Uterus (tissue), 4 donors: ENCODE results near the gene BTBD2. TPM values are rescaled to one million over a fixed set of nuclear protein-coding genes. Genes with fewer than 3 reads are reported as not detected.

Experiments
- DNase-seq, 2 donors: peaks; one replicate each; pipeline ENCODE4 v3.0.0-alpha.2; 2019 to 2020
- H3K27ac ChIP-seq, 2 donors: fragments of 200-600 bp; sonication (generic); 1 replicate in 1 of 2; 2 replicates in 1 of 2; pipeline ENCODE4 v1.5.1; 2016 to 2018
- H3K27me3 ChIP-seq, 2 donors: fragments of 200-600 bp; sonication (generic); one replicate each; pipeline ENCODE4 v1.5.1; 2018 to 2019; ENCODE audit warnings: control low read depth in 1 of 2
- H3K36me3 ChIP-seq, 2 donors: fragments of 200-600 bp; sonication (generic); one replicate each; pipeline ENCODE4 v1.5.1; 2019; ENCODE audit warnings: control low read depth in 1 of 2
- H3K4me1 ChIP-seq, 2 donors: fragments of 200-600 bp; sonication (generic); one replicate each; pipeline ENCODE4 v1.5.1; 2018 to 2019; ENCODE audit warnings: control low read depth in 1 of 2
- H3K4me3 ChIP-seq, 2 donors: fragments of 200-600 bp; sonication (generic); 1 replicate in 1 of 2; 2 replicates in 1 of 2; pipeline ENCODE4 v1.5.1; 2018 to 2019; ENCODE audit warnings: mild to moderate bottlenecking in 1 of 2
- H3K9me3 ChIP-seq, 2 donors: fragments of 200-600 bp; sonication (generic); one replicate each; pipeline ENCODE4 v1.5.1; 2019; ENCODE audit warnings: control low read depth in 1 of 2
- CTCF ChIP-seq, 4 experiments: fragments of 200-600 bp in 2 of 4; fragments of 450-650 bp in 2 of 4; sonication (generic) in 2 of 4; IDR thresholded peaks; one replicate each; pipeline ENCODE4 v1.5.1; 2016 to 2019; ENCODE audit warnings: antibody characterized with exemption in 4 of 4, mild to moderate bottlenecking in 2 of 4, moderate library complexity in 1 of 4
- POLR2A ChIP-seq, 2 donors: fragments of 450-650 bp; IDR thresholded peaks; one replicate each; pipeline ENCODE4 v1.6.1; 2016; ENCODE audit warnings: antibody characterized with exemption in 2 of 2, mild to moderate bottlenecking in 1 of 2, moderate library complexity in 1 of 2
- intact Hi-C: fragments of 100-400 bp; cut with DNase I; formaldehyde crosslinking; loops from one replicate; pipeline ENCODE4 v1.15.1; 2023; ENCODE audit warnings: low total_unique reads
- small RNA-seq: library from RNA; depleted of rRNA; stranded (forward); fragments of <200 nt; gene quantifications from one replicate; pipeline ENCODE3, GENCODE V24; 2016
- total RNA-seq, 4 donors: library from RNA; depleted of rRNA in 3 of 4; stranded (reverse); fragments of >200 nt in 3 of 4; gene quantifications; one replicate each; pipeline versions ENCODE4 v1.1.0 to v1.2.4, GENCODE V29; 2014 to 2023
- donor health status: DM: yes; HTN: yes; CAD: no.

BTBD2 gene
- total RNA-seq, 4 donors from 2014 or later, result 48.2 to 105 (median 61.8) TPM

- no peak overlapping the region for H3K27ac ChIP-seq
- intact Hi-C loops, result no loop called here
- no peaks in the 10 kb centered on the region for H3K9me3 ChIP-seq
- no peaks in the 10 kb centered on the region for H3K27me3 ChIP-seq
- H3K36me3 ChIP-seq, result no peaks in the 10 kb centered on the region
- H3K4me3 ChIP-seq, result no peak overlapping the region
- no peak for TF ChIP-seq CTCF (IDR thresholded peaks at IDR 0.05)
- no peak for TF ChIP-seq POLR2A (IDR thresholded peaks at IDR 0.05)
- no peak for DNase-seq
- H3K4me1 ChIP-seq, result peaks cover 3 to 4% of the 10 kb centered on the region in 2 donors
Measured at GRCh38 chr19:1936916-1937610, 78.5 kb downstream of the BTBD2 start.

- DNase-seq, result no peak
- Histone ChIP-seq H3K36me3 (no peaks in the 10 kb centered on the region), H3K4me3 (no peak overlapping the region), H3K27ac (no peak overlapping the region), H3K9me3 (no peaks in the 10 kb centered on the region), H3K27me3 (no peaks in the 10 kb centered on the region), H3K4me1 (peaks cover 3 to 4% of the 10 kb centered on the region in 2 donors)
- no peak for TF ChIP-seq CTCF (IDR thresholded peaks at IDR 0.05)
- no peak for TF ChIP-seq POLR2A (IDR thresholded peaks at IDR 0.05)
- intact Hi-C loops, result no loop called here
Measured at GRCh38 chr19:1936430-1936829, 79.1 kb downstream of the BTBD2 start.

GRCh38 chr19:1935484-1936208, 79.9 kb downstream of the BTBD2 start:
- TF ChIP-seq CTCF (IDR thresholded peaks at IDR 0.05), result no peak
- no peak for TF ChIP-seq POLR2A (IDR thresholded peaks at IDR 0.05)
- H3K9me3 ChIP-seq, result no peaks in the 10 kb centered on the region
- H3K4me1 ChIP-seq, result peaks cover 3 to 4% of the 10 kb centered on the region in 2 donors
- H3K27me3 ChIP-seq, result no peaks in the 10 kb centered on the region
- no peak for DNase-seq
- no peak overlapping the region for H3K4me3 ChIP-seq
- no peak overlapping the region for H3K27ac ChIP-seq
- H3K36me3 ChIP-seq, result no peaks in the 10 kb centered on the region
- intact Hi-C loops, result no loop called here

Small RNAs within 50 kb of the gene (small RNA-seq; reads per million reads assigned to genes)
- not detected for gene AC007136.1

Other genes starting within 250 kb of the BTBD2 start
- 1 to 10 TPM in 3 of 4 donors, not detected in 1; 1.0 to 3.3 (median 1.7) TPM for gene ATP8B3, start 203.4 kb downstream of the BTBD2 start, total RNA-seq
- gene REXO1, start 167.2 kb downstream of the BTBD2 start, total RNA-seq, result 10 to 100 TPM in 2 of 4 donors, 1 to 10 TPM in 2; 1.5 to 67.4 (median 25.1) TPM
- gene KLF16, start 152.1 kb downstream of the BTBD2 start, total RNA-seq, result 10 to 100 TPM in 1 of 4 donors, 1 to 10 TPM in 1, under 1 TPM in 1, not detected in 1; 0.26 to 17.7 (median 3.9) TPM
- 100 to 1,000 TPM in 1 of 4 donors, 10 to 100 TPM in 3; 33.8 to 142 (median 63.7) TPM for gene ABHD17A, start 130.2 kb downstream of the BTBD2 start, total RNA-seq
- 1 to 10 TPM; 1.0 to 5.5 (median 2.8) TPM for gene ADAT3, start 110.3 kb downstream of the BTBD2 start, total RNA-seq
- 10 to 100 TPM in 3 of 4 donors, 1 to 10 TPM in 1; 9.5 to 68.9 (median 28.0) TPM for gene SCAMP4, start 110.3 kb downstream of the BTBD2 start, total RNA-seq
- gene CSNK1G2, start 74.5 kb downstream of the BTBD2 start, total RNA-seq, result 10 to 100 TPM in 3 of 4 donors, 1 to 10 TPM in 1; 8.2 to 59.4 (median 46.7) TPM
- gene MKNK2, start 35.5 kb upstream of the BTBD2 start, total RNA-seq, result 100 to 1,000 TPM in 2 of 4 donors, 10 to 100 TPM in 2; 34.6 to 155 (median 81.7) TPM
- 10 to 100 TPM; 10.2 to 81.4 (median 20.7) TPM for gene MOB3A, start 80.6 kb upstream of the BTBD2 start, total RNA-seq
- gene IZUMO4, start 81.2 kb upstream of the BTBD2 start, total RNA-seq, result 10 to 100 TPM in 1 of 4 donors, 1 to 10 TPM in 3; 1.5 to 86.1 (median 5.7) TPM
- 10 to 100 TPM; 33.8 to 97.5 (median 49.8) TPM for gene AP3D1, start 135.9 kb upstream of the BTBD2 start, total RNA-seq
- gene DOT1L, start 148.2 kb upstream of the BTBD2 start, total RNA-seq, result 10 to 100 TPM in 2 of 4 donors, 1 to 10 TPM in 2; 3.2 to 45.3 (median 10.0) TPM
- 10 to 100 TPM in 3 of 4 donors, 1 to 10 TPM in 1; 5.9 to 56.7 (median 30.1) TPM for gene PLEKHJ1, start 220.6 kb upstream of the BTBD2 start, total RNA-seq
- 100 to 1,000 TPM in 1 of 4 donors, 10 to 100 TPM in 3; 33.2 to 107 (median 50.6) TPM for gene SF3A2, start 221.1 kb upstream of the BTBD2 start, total RNA-seq
- gene AMH, start 233.6 kb upstream of the BTBD2 start, total RNA-seq, result 1 to 10 TPM in 1 of 4 donors, under 1 TPM in 1, not detected in 2; 0.35 to 3.5 TPM
- not detected for gene JSRP1, start 240.7 kb upstream of the BTBD2 start, total RNA-seq